ENCODE results near the gene IQGAP1. TPM values are rescaled to one million over a fixed set of nuclear protein-coding genes. Genes with fewer than 3 reads are reported as not detected.

Gene IQGAP1
- total and polyA plus RNA-seq, 2 of the 13 experiments (the other 11 are each of a cell fraction or from before 2014, with no cell fraction given): 29.5 to 37.9 TPM

- Histone ChIP-seq H3K79me2 (ENCODE audit: insufficient read depth, low read length) (no peaks in the 10 kb centered on the region), H3K9me3 (ENCODE audit: low read length) (no peaks in the 10 kb centered on the region), H3K27ac (ENCODE audit: extremely low read length, insufficient read depth, low read length) (no peak overlapping the region), H3K27me3 (ENCODE audit: control insufficient read depth in 1 of 2, insufficient read depth in 2 of 2, low read length in 2 of 2) (no peaks in the 10 kb centered on the region), H3K4me3 (replicated peaks in 1 of 3; ENCODE audit: insufficient read depth in 1 of 3, low read depth in 2 of 3, low read length in 3 of 3) (no peak overlapping the region), H3K4me1 (ENCODE audit: insufficient read depth, low read length) (peaks cover 11% of the 10 kb centered on the region), H3K36me3 (replicated peaks in 1 of 2; ENCODE audit: control insufficient read depth in 1 of 2, insufficient read depth in 2 of 2, low read length in 2 of 2) (no peaks in the 10 kb centered on the region; a peak in 1 of 5 replicates), H3K4me2 (ENCODE audit: low read depth, low read length) (no peak overlapping the region), H4K20me1 (ENCODE audit: insufficient read depth, low read length) (no peaks in the 10 kb centered on the region), H3K9ac (ENCODE audit: insufficient read depth, low read depth, low read length) (no peak overlapping the region), H2AFZ (ENCODE audit: low read length) (no peak overlapping the region)
- no peak for ATAC-seq
- WGBS (ENCODE audit: low lambda C conversion rate): 98% methylated on average over 7 of the region's 7 CpGs
- no peak for DNase-seq (ENCODE audit: low spot score)
- peak; percentile 37 for FAIRE-seq
- ChIA-PET POLR2A (no interaction called here), CTCF (ENCODE audit: low intra/inter-chr PET ratio, low total read pairs) (no interaction called here)
- intact Hi-C loops (cut with micrococcal nuclease; ENCODE audit: unreplicated experiment) (loop anchor here (5.0 kb wide), 1 partner anchor 52 kb away; no protein-coding TSS in a partner anchor), in situ Hi-C loops (cut with HindIII; ENCODE audit: extremely low pct_ligation_motif_present, low pct_unique_long_range_greater_than_20kb) (no loop called here)
- no TSS peak for BruUV-seq (replicated peaks)
- TF ChIP-seq ZBTB33 (CRISPR knock-in tag; IDR thresholded peaks at IDR 0.05) (peak; percentile 86), RFX5 (IDR thresholded peaks at IDR 0.05; ENCODE audit: low read depth, low read length) (no peak), CSRNP1 (CRISPR knock-in tag; IDR thresholded peaks at IDR 0.05) (no peak), ZFP36 (IDR thresholded peaks at IDR 0.05; ENCODE audit: borderline replicate concordance, low read depth, low read length, partially characterized antibody) (no peak), STAG1 (CRISPR knock-in tag; IDR thresholded peaks at IDR 0.05) (0 out of 2 replicates have a peak, but pooled peaks have one; percentile 5)
Observed at GRCh38 chr15:90545095-90545494, 157.1 kb downstream of the IQGAP1 start.

Data from HepG2 (cell line).